Posterior cingulate gyrus (tissue), 11 donors: ENCODE measurements around the gene RNF166.
A peak's percentile ranks its signal among the peaks of the same experiment; 100 is the strongest.

Experiments used
- DNase-seq, 10 donors: peaks; one replicate each; pipeline versions ENCODE4 v3.0.0 to v3.0.0-alpha.2; 2020 to 2021; ENCODE audit warnings: mixed read lengths in 3 of 10
- intact Hi-C: fragments of 100-400 bp; cut with DNase I; formaldehyde crosslinking; loops from one replicate; pipeline ENCODE4 v1.15.1; 2023

RNF166 gene

GRCh38 chr16:88726408-88726749 is 20.2 kb upstream of the RNF166 start:
- DNase-seq = no peak
- intact Hi-C loops = no loop called here

- intact Hi-C loops = no loop called here
These were observed 19.6 kb upstream of the RNF166 start for GRCh38 chr16:88725609-88726407.

GRCh38 chr16:88724855-88725555 is 18.8 kb upstream of the RNF166 start:
- intact Hi-C loops = no loop called here
- DNase-seq = no peak

More at GRCh38 chr16:88725609-88726407, 19.6 kb upstream of the RNF166 start:
- no peak for DNase-seq

GRCh38 chr16:88723911-88724310 is 17.7 kb upstream of the RNF166 start:
- DNase-seq = no peak
- intact Hi-C loops = no loop called here

GRCh38 chr16:88723507-88723887 is 17.3 kb upstream of the RNF166 start:
- DNase-seq = no peak
- intact Hi-C loops = no loop called here

GRCh38 chr16:88722784-88723506 is 16.7 kb upstream of the RNF166 start:
- intact Hi-C loops = no loop called here
- no peak for DNase-seq

GRCh38 chr16:88721815-88722755 is 15.9 kb upstream of the RNF166 start:
- no peak for DNase-seq
- intact Hi-C loops = no loop called here

- no peak for DNase-seq
- intact Hi-C loops = no loop called here
These were observed 15.0 kb upstream of the RNF166 start for GRCh38 chr16:88721236-88721635.

GRCh38 chr16:88720396-88720970 is 14.3 kb upstream of the RNF166 start:
- DNase-seq = no peak
- intact Hi-C loops = no loop called here

- intact Hi-C loops = no loop called here
- DNase-seq = no peak
These were observed 13.7 kb upstream of the RNF166 start for GRCh38 chr16:88719933-88720296.

- peak; percentile 71 to 97 (median 80) for DNase-seq
- intact Hi-C loops = no loop called here
These were observed 13.2 kb upstream of the RNF166 start for GRCh38 chr16:88719267-88719932.

GRCh38 chr16:88718178-88718577 is 12.0 kb upstream of the RNF166 start:
- intact Hi-C loops = no loop called here
- no peak for DNase-seq

- no peak for DNase-seq
- intact Hi-C loops = no loop called here
These were observed 10.4 kb upstream of the RNF166 start for GRCh38 chr16:88716601-88717001.

- DNase-seq = no peak
- intact Hi-C loops = no loop called here
These were observed 10.0 kb upstream of the RNF166 start for GRCh38 chr16:88716201-88716600.

- intact Hi-C loops = no loop called here
- no peak for DNase-seq
These were observed 9.3 kb upstream of the RNF166 start for GRCh38 chr16:88715312-88716190.

GRCh38 chr16:88714420-88715302 is 8.5 kb upstream of the RNF166 start:
- intact Hi-C loops = no loop called here

GRCh38 chr16:88713568-88714419 is 7.6 kb upstream of the RNF166 start:
- no peak for DNase-seq

More at GRCh38 chr16:88714420-88715302, 8.5 kb upstream of the RNF166 start:
- no peak for DNase-seq

More at GRCh38 chr16:88713568-88714419, 7.6 kb upstream of the RNF166 start:
- intact Hi-C loops = no loop called here
